Endodermal cell (in vitro differentiated cells): ENCODE data around the gene CCNG2. TPM values are rescaled to one million over a fixed set of nuclear protein-coding genes. Genes with fewer than 3 reads are reported as not detected.

Source experiments
- DNase-seq: peaks from one replicate; pipeline ENCODE4 v3.0.0-alpha.2; 2017
- H3K27ac ChIP-seq: 2 replicates; pipeline ENCODE4 v1.5.1; 2013; ENCODE audit warnings: mild to moderate bottlenecking, low read depth, low read length, moderate library complexity
- H3K27me3 ChIP-seq: 2 replicates; pipeline ENCODE4 v1.6.1; 2013; ENCODE audit warnings: mild to moderate bottlenecking, low read length, moderate library complexity; ENCODE audit not compliant: insufficient read depth, control insufficient read depth, poor library complexity, severe bottlenecking
- H3K36me3 ChIP-seq: 2 replicates; pipeline ENCODE4 v1.7.0; 2013; ENCODE audit warnings: mild to moderate bottlenecking, low read length, moderate library complexity; ENCODE audit not compliant: control insufficient read depth, insufficient read depth
- H3K4me1 ChIP-seq: one replicate; pipeline ENCODE4 v1.7.0; 2013; ENCODE audit warnings: low read length; ENCODE audit not compliant: control insufficient read depth, insufficient read depth
- H3K4me3 ChIP-seq: 2 replicates; pipeline ENCODE4 v1.5.1; 2013; ENCODE audit warnings: mild to moderate bottlenecking, low read length, moderate library complexity
- H3K9ac ChIP-seq: 2 replicates; pipeline ENCODE4 v1.6.1; 2013; ENCODE audit warnings: mild to moderate bottlenecking, low read length, moderate library complexity; ENCODE audit not compliant: poor library complexity, severe bottlenecking; ENCODE audit errors: extremely low read depth
- H3K9me3 ChIP-seq: 2 replicates; pipeline ENCODE4 v1.6.1; 2013; ENCODE audit warnings: mild to moderate bottlenecking, low read length, moderate library complexity; ENCODE audit not compliant: control insufficient read depth
- H3K27ac Mint-ChIP-seq: 2 replicates; pipeline ENCODE4 v1.8.0; 2020; ENCODE audit warnings: mixed read lengths
- H3K27me3 Mint-ChIP-seq: 2 replicates; pipeline ENCODE4 v1.8.0; 2021; ENCODE audit warnings: mild to moderate bottlenecking, mixed read lengths; ENCODE audit not compliant: insufficient read depth
- H3K36me3 Mint-ChIP-seq: 2 replicates; pipeline ENCODE4 v1.8.0; 2020; ENCODE audit warnings: low read depth, mixed read lengths
- H3K4me1 Mint-ChIP-seq: 2 replicates; pipeline ENCODE4 v1.8.0; 2020; ENCODE audit warnings: mixed read lengths
- H3K4me3 Mint-ChIP-seq: 2 replicates; pipeline ENCODE4 v1.8.0; 2020; ENCODE audit warnings: mild to moderate bottlenecking, moderate library complexity, mixed read lengths
- H3K9me3 Mint-ChIP-seq: 2 replicates; pipeline ENCODE4 v1.8.0; 2020; ENCODE audit warnings: mild to moderate bottlenecking, mixed read lengths
- CTCF ChIP-seq: fragments of 200-600 bp; sonication (generic); conservative IDR thresholded peaks from 2 replicates; pipeline ENCODE4 v1.5.0; 2021; ENCODE audit warnings: antibody characterized with exemption, mild to moderate bottlenecking
- WGBS, 2 experiments: methylation state at CpG; one replicate each; pipeline versions ENCODE4 v1.1.5 to v1.1.7; 2013; ENCODE audit warnings: missing lambda C conversion rate in 2 of 2, mixed read lengths in 1 of 2; ENCODE audit not compliant: insufficient coverage in 1 of 2, insufficient read length in 1 of 2; 5-methylcytosine and 5-hydroxymethylcytosine counted together
- total RNA-seq, 2 donors: library from RNA; stranded (reverse); fragmentation: NEBNext Ultra II Directional in 1 of 2; extraction: Animal tissue kit (Norgen Biotek cat#: 25700) in 1 of 2; gene quantifications; 2 replicates in 1 of 2; 3 replicates in 1 of 2; pipeline ENCODE4 v1.2.1, GENCODE V29; 2021

CCNG2 gene
- total RNA-seq, 2 donors from 2014 or later = 39.7 to 41.5 TPM

- no peak overlapping the region for H3K27ac ChIP-seq
- H3K9me3 ChIP-seq = no peaks in the 10 kb centered on the region
- no peak for TF ChIP-seq CTCF
- no peaks in the 10 kb centered on the region for H3K27me3 Mint-ChIP-seq
- H3K27me3 ChIP-seq = no peaks in the 10 kb centered on the region
- WGBS, 2 experiments = 35 to 44% methylated on average over 4 to 5 of the region's 5 CpGs
- no peak overlapping the region for H3K4me3 ChIP-seq
- H3K9ac ChIP-seq = no peak overlapping the region
- no peak overlapping the region for H3K4me3 Mint-ChIP-seq
- H3K9me3 Mint-ChIP-seq = no peaks in the 10 kb centered on the region
- H3K4me1 Mint-ChIP-seq = peaks cover 34% of the 10 kb centered on the region
- H3K27ac Mint-ChIP-seq = no peak overlapping the region
- H3K36me3 ChIP-seq = no peaks in the 10 kb centered on the region
- DNase-seq = peak; percentile 57
- H3K36me3 Mint-ChIP-seq = no peaks in the 10 kb centered on the region
- H3K4me1 ChIP-seq = peaks cover 5% of the 10 kb centered on the region
These were observed 4.6 kb upstream of the CCNG2 start for GRCh38 chr4:77152421-77152820.

DNA sequence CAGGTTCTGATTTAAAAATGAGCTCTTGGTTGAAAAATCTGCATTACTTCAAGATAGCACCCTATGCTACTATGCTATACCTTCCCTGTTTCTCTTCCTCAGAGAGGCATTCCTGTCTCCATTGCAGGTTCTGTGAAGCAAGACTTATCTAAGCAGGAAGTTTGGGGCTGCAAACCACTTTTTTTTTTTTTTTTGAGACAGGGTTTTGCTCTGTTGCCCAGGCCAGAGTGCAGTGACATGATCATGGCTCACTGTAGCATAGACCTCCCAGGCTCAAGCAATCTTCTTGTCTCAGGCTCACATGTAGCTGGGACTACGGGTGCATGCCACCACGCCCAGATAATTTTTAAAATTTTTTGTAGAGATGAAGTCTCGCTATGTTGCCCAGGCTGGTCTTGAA, 4.0 kb upstream of the CCNG2 start:
- no peak for DNase-seq
- 74 to 80% methylated on average over 3 of the region's 3 CpGs for WGBS, 2 experiments
- Mint-ChIP-seq H3K9me3 (no peaks in the 10 kb centered on the region), H3K4me1 (peaks cover 34% of the 10 kb centered on the region), H3K4me3 (no peak overlapping the region), H3K27me3 (no peaks in the 10 kb centered on the region), H3K36me3 (no peaks in the 10 kb centered on the region), H3K27ac (no peak overlapping the region)
- Histone ChIP-seq H3K27me3 (no peaks in the 10 kb centered on the region), H3K27ac (no peak overlapping the region), H3K4me3 (no peak overlapping the region), H3K36me3 (no peaks in the 10 kb centered on the region), H3K9me3 (no peaks in the 10 kb centered on the region), H3K4me1 (peaks cover 5% of the 10 kb centered on the region), H3K9ac (no peak overlapping the region)
- TF ChIP-seq CTCF = no peak

GRCh38 chr4:77154065-77154464, 2.9 kb upstream of the CCNG2 start:
- no peak overlapping the region for H3K4me3 Mint-ChIP-seq
- Histone ChIP-seq H3K9me3 (no peaks in the 10 kb centered on the region), H3K9ac (no peak overlapping the region), H3K27ac (no peak overlapping the region), H3K4me3 (no peak overlapping the region), H3K27me3 (no peaks in the 10 kb centered on the region), H3K4me1 (peaks cover 5% of the 10 kb centered on the region), H3K36me3 (peaks cover 7% of the 10 kb centered on the region)
- H3K9me3 Mint-ChIP-seq = no peaks in the 10 kb centered on the region
- H3K36me3 Mint-ChIP-seq = no peaks in the 10 kb centered on the region
- DNase-seq = no peak
- H3K4me1 Mint-ChIP-seq = peaks cover 39% of the 10 kb centered on the region
- H3K27ac Mint-ChIP-seq = no peak overlapping the region
- no peak for TF ChIP-seq CTCF
- no peaks in the 10 kb centered on the region for H3K27me3 Mint-ChIP-seq
